K562 (cell line): ENCODE data around the gene ZNF69.
A peak's percentile ranks its signal among the peaks of the same experiment; 100 is the strongest.

Source experiments
- ATF1 ChIP-seq, 2 experiments: fragments of 450-650 bp in 1 of 2; IDR thresholded peaks; 2 replicates each; pipeline ENCODE4 v1.6.1; 2016; ENCODE audit warnings: missing compliant biosample characterization in 1 of 2, missing genetic modification characterization in 1 of 2
- BRCA1 ChIP-seq, 2 experiments: fragments of 450-650 bp in 1 of 2; sonication (generic) in 1 of 2; formaldehyde crosslinking in 1 of 2; IDR thresholded peaks; 2 replicates each; pipeline versions ENCODE4 v1.5.0 to v1.6.1; 2017 to 2020; ENCODE audit warnings: mild to moderate bottlenecking in 1 of 2, missing genetic modification reagents in 1 of 2
- ELF1 ChIP-seq: fragments of 200-800 bp; sonication (Bioruptor generic); IDR thresholded peaks from 2 replicates; pipeline ENCODE4 v1.6.1; 2016; ENCODE audit warnings: missing genetic modification characterization, missing compliant biosample characterization
- KDM1A ChIP-seq, 2 experiments: fragments of 450-650 bp; IDR thresholded peaks; 2 replicates each; pipeline ENCODE4 v1.6.1; 2016; ENCODE audit warnings: mild to moderate bottlenecking in 2 of 2
- PHB2 ChIP-seq: fragments of 450-650 bp; IDR thresholded peaks from 2 replicates; pipeline ENCODE4 v1.6.1; 2017; ENCODE audit warnings: low read depth
- SMAD4 ChIP-seq: fragments of 250-450 bp; sonication (Bioruptor Pico); conservative IDR thresholded peaks from 2 replicates; pipeline ENCODE4 v1.8.0; 2021; ENCODE audit warnings: inconsistent platforms, mild to moderate bottlenecking, moderate library complexity
- ZNF232 ChIP-seq: sonication (generic); formaldehyde crosslinking; IDR thresholded peaks from 2 replicates; pipeline ENCODE4 v1.8.0; 2022; ENCODE audit warnings: mild to moderate bottlenecking, missing genetic modification reagents

GRCh38 chr19:11924886-11925650, 37.5 kb downstream of the ZNF69 start, which contains the start of gene ZNF700:
- peak; percentile 82 for TF ChIP-seq ELF1 (tag)
- no peak for TF ChIP-seq ATF1 (CRISPR knock-in tag; IDR thresholded peaks at IDR 0.05)
- peak; percentile 62 for TF ChIP-seq ATF1 (tag; IDR thresholded peaks at IDR 0.05)
- TF ChIP-seq BRCA1 (IDR thresholded peaks at IDR 0.05) = no peak
- no peak for TF ChIP-seq BRCA1 (CRISPR knock-in tag; IDR thresholded peaks at IDR 0.05)
- TF ChIP-seq KDM1A (IDR thresholded peaks at IDR 0.05) = no peak
- TF ChIP-seq ZNF232 (CRISPR knock-in tag) = no peak
- 0 out of 2 replicates have a peak, but pooled peaks have one; percentile 28 for TF ChIP-seq SMAD4 (CRISPR knock-in tag)
- no peak for TF ChIP-seq PHB2
